ENCODE results near the gene MYL11. TPM values are rescaled to one million over a fixed set of nuclear protein-coding genes. Genes with fewer than 3 reads are reported as not detected.
"Not testable (repeated sequence)": the region's sequence is repeated elsewhere in the genome, so short reads cannot be mapped to it uniquely, and the experiment has no call there.

Gene MYL11
- total RNA-seq, 1 donor from 2014 or later: not detected

- DNase-seq (ENCODE audit: low spot score) (no peak), ATAC-seq (no peak)
Observed at GRCh38 chr16:30394592-30395154, 20.1 kb downstream of the MYL11 start.

GRCh38 chr16:30395155-30395991, 20.8 kb downstream of the MYL11 start, which contains the start of gene ZNF48:
Gene ZNF48 (plus strand): TSS chr16:30395420. CDS start chr16:30395795, 375 bp downstream.
- DNase-seq (ENCODE audit: low spot score): peak; percentile 90
- ATAC-seq: peak; percentile 94

GRCh38 chr16:30395992-30396585, 21.5 kb downstream of the MYL11 start:
- ATAC-seq (no peak), DNase-seq (ENCODE audit: low spot score) (no peak)

- not testable (repeated sequence) for ATAC-seq; DNase-seq (ENCODE audit: low spot score)
Observed at GRCh38 chr16:30396627-30397026, 22.0 kb downstream of the MYL11 start.

- DNase-seq (ENCODE audit: low spot score) (no peak), ATAC-seq (no peak)
Observed at GRCh38 chr16:30397056-30397455, 22.5 kb downstream of the MYL11 start.

- ATAC-seq (no peak), DNase-seq (ENCODE audit: low spot score) (no peak)
Observed at GRCh38 chr16:30397776-30398660, 23.4 kb downstream of the MYL11 start.

GRCh38 chr16:30398661-30399434, 24.2 kb downstream of the MYL11 start:
- ATAC-seq (no peak), DNase-seq (ENCODE audit: low spot score) (no peak)

- ATAC-seq (peak; percentile 4), DNase-seq (ENCODE audit: low spot score) (no peak)
Observed at GRCh38 chr16:30399435-30400186, 25.0 kb downstream of the MYL11 start.

- no peak for DNase-seq (ENCODE audit: low spot score)
- ATAC-seq: peak; percentile 74
Observed at GRCh38 chr16:30401768-30402425, 27.3 kb downstream of the MYL11 start.

GRCh38 chr16:30406795-30407101, 32.1 kb downstream of the MYL11 start:
- ATAC-seq (no peak), DNase-seq (ENCODE audit: low spot score) (no peak)

GRCh38 chr16:30407102-30407803, 32.7 kb downstream of the MYL11 start, which contains the start of gene ZNF771:
Gene ZNF771 (plus strand): TSS chr16:30407606. CDS start chr16:30408054, 448 bp downstream.
- ATAC-seq: peak; percentile 92
- DNase-seq (ENCODE audit: low spot score): peak; percentile 98

GRCh38 chr16:30407804-30408534, 33.4 kb downstream of the MYL11 start:
- ATAC-seq: peak; percentile 35
- DNase-seq (ENCODE audit: low spot score): no peak

- ATAC-seq (peak; percentile 75), DNase-seq (ENCODE audit: low spot score) (peak; percentile 91)
Observed at GRCh38 chr16:30409125-30410060, 34.8 kb downstream of the MYL11 start.

- ATAC-seq (no peak), DNase-seq (ENCODE audit: low spot score) (no peak)
Observed at GRCh38 chr16:30413112-30413806, 38.7 kb downstream of the MYL11 start.

- DNase-seq (ENCODE audit: low spot score) (no peak), ATAC-seq (no peak)
Observed at GRCh38 chr16:30414159-30414558, 39.6 kb downstream of the MYL11 start.
